GM19463 (cell line): Measurements from ENCODE around the gene MYH3.
A peak's percentile ranks its signal among the peaks of the same experiment; 100 is the strongest.

Experiments
- ATAC-seq: cut with Tn5 transposase; IDR thresholded peaks from one replicate; pipeline ENCODE4 v1.9.1; 2021; ENCODE audit warnings: mild to moderate bottlenecking, moderate library complexity; ENCODE audit not compliant: unreplicated experiment

Gene MYH3

GRCh38 chr17:10651927-10652326 lies 5.2 kb downstream of the MYH3 start:
- ATAC-seq, result no peak

DNA sequence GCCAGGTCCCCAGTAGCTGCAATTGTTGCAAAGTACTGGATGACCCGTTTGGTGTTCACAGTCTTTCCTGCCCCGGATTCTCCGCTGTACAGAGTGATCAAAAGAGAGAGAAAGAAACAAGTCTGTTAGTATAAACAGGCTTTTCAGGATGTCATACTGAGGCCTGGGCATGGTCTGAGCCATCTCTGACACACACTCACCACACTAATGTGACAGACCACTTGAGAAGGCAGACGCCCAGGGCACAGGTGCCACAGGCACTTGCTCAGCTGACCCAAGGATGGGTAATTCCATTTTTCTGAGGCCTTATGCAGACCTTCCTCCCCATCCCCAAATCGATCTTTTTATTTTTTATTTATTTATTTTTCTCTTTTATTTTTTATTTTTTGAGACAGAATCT lies 7.5 kb downstream of the MYH3 start:
- ATAC-seq, result no peak

DNA sequence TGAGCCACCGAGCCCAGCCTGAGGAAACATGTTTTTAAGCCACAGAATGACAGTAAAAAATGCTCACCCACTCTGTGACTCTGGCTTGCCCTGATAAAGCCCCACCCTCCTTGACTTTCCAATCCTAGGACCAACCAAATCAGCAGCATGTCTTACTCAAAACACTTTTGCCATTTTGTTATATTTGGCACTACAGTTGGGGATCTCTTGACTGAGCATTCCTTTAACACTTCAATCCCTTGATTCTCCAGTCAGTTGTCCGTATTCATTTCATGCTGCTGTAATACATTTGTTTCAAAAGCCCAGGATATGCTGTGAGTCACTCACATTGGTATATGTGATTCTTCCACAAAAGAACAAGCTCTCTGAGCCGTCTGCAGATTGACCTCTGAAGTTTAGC lies 8.2 kb downstream of the MYH3 start:
- no peak for ATAC-seq

GRCh38 chr17:10648381-10648780 lies 8.7 kb downstream of the MYH3 start:
- no peak for ATAC-seq

DNA sequence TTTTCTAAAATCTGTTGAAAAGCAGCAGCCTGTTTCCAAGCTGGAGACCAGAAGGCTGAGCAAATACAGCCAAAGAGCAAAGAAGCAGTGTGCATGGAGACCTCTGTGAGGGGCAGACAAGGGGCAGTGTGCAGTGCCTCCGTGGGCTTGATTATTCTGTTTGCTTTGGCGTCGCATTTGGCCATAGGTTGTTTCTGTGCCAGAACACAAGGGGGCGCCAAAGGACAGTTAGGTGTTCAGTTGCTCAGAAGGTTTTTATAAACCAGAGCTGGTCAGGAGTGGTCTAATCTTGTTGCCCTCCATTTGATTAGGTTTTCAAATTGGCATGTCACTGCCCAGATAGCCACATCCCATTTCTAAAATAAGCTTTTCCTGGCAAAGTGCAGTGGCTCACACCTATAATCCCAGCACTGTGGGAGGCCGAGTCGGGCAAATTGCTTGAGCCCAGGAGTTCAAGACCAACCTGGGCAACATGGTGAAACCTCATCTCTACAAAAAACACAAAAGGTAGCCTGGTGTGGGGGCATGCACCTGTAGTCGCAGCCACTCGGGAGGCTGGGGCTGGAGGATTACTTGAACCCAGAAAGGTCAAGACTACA lies 10.6 kb downstream of the MYH3 start:
- ATAC-seq, result no peak

- ATAC-seq, result no peak
These were observed 16.6 kb downstream of the MYH3 start for GRCh38 chr17:10640475-10640874.

DNA sequence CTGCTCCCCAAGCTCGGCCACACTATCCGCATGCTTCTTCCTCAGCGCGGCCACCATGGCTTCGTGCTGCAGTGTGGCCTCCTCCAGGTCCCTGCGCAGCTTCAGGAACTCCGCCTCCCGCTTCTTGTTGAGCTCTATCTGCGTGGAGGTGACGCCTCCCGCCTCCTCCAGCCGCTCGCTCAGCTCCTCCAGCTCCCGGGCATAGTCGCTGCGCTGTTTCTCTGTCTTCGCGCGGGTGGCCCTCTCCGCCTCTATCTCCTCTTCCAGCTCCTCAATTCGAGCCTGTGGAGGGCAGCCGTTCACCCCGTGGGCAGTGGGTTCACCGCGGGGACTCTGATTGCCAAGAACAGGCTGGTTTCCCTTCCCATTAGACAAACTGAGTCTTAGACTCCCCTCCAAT lies 19.0 kb downstream of the MYH3 start:
- no peak for ATAC-seq

DNA sequence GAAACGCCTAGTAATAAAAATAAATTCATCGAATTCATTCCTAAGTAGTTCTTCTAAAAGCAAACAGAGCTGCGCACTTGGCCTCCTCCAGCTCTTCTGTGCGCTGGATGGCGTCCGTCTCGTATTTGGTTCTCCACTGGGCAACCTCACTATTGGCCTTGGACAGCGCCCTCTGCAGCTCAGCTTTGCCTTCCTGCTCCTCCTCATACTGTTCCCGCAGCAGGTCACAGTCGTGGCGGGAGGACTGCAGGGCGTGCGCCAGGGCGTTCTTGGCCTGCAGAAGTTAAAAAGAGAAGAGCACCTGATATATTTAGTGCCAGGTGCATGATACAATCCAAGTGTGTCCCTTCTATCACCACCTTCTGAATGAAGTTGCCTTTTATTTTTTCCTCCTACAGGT lies 21.8 kb downstream of the MYH3 start:
- ATAC-seq, result no peak

DNA sequence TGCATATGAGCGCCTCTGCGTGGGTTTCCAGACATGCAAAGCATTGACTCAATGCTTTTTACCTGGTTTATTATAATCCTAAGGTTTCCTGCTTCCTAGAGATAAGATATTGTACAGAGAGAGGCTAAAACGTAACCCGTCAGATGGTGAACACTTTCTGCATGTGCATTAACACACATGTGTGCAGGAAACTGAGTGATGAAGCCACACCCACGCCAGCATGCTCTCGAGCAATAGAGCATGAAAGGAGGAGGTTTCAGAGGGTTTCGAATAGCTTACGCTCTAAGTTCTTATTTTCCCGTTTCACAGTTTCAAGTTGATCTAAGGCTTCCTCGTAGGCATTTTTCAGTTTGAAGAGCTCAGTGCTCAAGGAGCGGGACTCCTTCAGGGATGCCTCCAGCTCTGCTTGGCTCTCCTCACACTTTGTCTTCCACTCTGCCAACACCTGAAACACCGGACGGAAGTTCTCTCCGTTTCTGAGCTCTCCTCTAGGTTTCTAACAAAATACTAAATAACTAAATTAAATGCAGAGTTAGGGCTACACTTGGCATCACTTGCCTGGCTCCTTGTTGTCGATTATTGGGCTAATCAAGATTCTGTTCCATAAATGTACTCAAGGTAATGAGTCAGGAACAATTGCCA lies 23.2 kb downstream of the MYH3 start:
- ATAC-seq, result peak; percentile 92

DNA sequence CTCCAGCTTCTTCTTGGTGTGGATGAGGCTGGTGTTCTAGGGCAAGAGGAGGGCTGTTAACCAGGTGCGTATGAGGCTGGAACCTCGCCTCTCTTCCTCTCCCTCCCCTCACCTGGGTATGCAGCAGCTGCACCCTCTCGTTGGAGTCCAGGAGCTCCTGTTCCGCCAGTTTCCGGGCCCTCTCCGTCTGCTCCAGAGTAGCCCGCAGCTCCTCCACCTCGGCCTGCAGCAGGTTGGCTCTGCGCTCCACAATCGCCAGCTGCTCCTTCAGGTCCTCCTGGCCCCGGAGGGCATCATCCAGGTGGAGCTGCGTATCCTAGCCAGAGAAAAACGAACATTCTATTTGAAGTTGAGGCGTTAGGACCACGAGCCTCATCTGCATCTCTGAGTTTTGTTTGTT lies 25.4 kb downstream of the MYH3 start:
- no peak for ATAC-seq

DNA sequence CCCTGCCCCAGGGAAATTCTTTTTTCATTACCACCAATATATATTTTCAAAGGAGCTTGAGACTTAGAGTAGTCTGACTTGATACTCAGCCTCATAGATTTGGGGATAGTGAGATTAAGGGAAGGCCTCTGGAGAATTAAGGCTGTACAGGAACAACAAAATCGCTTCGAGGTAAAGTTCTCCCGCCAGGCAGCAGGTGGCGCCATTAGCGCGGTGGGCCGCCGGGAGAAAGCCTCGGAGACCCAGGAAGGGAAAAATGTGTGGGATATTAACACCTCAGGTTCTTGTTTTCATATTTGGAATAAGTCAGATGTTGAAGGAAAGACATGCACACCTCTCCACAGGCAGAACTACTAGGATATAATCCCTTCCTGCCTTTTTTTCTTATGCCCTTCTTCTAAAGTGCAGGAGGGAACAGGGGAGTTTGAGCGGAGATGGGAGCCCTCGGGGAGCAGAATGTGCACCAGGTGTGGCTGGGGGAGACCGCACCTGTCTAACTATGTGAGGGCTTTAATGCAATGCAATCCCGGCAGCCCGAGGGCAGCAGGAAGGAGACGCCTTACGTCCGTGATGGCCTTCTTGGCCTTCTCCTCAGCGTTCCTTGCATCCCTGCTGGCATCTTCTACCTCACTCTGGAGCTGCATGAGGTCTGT lies 25.9 kb downstream of the MYH3 start:
- ATAC-seq, result no peak

DNA sequence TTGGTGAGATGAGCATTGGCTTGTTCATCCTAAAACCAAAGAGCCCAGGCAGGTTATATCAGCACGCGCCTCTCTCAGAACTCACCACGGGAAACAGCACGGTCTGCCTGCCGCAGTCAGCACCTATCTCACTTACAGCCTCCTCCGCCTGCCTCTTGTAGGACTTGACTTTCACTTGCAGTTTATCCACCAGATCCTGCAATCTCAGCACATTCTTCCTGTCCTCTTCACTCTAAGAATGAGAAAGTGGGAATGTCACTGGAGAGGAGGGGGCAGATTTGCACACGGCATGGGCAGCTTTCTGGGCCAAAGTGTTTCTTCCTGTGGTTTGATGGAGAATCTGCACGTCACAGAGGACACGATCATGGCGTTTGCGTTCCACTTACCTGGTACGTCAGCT lies 27.4 kb downstream of the MYH3 start:
- no peak for ATAC-seq

DNA sequence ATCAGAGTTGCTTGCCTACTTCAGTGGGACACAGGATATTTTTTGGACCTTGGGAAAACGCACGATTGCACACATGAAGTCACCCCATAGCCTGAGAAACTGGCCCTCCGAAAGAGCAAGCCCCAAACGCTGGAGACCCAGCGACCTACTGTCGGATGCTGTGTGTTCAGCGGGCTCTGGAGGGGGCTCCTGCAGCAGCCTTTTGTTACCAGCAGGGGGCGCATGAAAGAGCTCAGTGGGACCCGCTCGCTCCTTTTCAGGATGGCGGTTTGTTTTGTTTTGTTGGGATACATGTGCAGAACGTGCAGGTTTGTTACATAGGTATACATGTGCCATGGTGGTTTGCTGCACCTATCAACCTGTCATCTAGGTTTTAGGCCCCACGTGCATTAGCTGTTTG lies 28.4 kb downstream of the MYH3 start:
- no peak for ATAC-seq

- ATAC-seq, result no peak
These were observed 30.7 kb downstream of the MYH3 start for GRCh38 chr17:10626390-10626789.

- ATAC-seq, result no peak
These were observed 32.1 kb downstream of the MYH3 start for GRCh38 chr17:10624969-10625368.

- no peak for ATAC-seq
These were observed 33.3 kb downstream of the MYH3 start for GRCh38 chr17:10623737-10624338.

- no peak for ATAC-seq
These were observed 34.3 kb downstream of the MYH3 start for GRCh38 chr17:10622617-10623485.

- ATAC-seq, result no peak
These were observed 35.7 kb downstream of the MYH3 start for GRCh38 chr17:10621397-10621796.

DNA sequence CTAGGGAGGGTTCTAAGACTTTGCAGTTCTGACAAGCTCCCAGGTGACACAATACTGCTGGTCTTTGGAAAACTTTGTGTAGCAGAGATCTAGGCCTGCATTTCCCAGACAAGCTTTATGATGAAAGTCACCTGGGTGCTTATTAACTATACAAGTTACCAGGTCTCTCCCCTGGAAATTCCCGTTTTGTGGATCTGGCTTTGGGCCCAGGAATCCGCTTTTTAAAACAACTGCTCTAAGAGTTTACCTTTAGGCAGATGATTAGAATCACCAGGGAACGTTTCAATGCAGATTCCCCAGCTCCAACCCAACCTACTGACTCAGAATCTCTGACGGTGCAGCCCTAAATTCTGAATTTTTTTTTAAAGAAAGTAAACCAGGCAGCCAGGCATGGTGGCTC lies 36.3 kb downstream of the MYH3 start:
- ATAC-seq, result no peak

- peak; percentile 85 for ATAC-seq
These were observed 38.9 kb downstream of the MYH3 start for GRCh38 chr17:10618202-10618635.

GRCh38 chr17:10617120-10617505 lies 40.0 kb downstream of the MYH3 start:
- ATAC-seq, result no peak
